GM21447 (cell line): ENCODE data around the gene ELOVL6.
"Not testable (repeated sequence)": the region's sequence is repeated elsewhere in the genome, so short reads cannot be mapped to it uniquely, and the experiment has no call there.

Experiments
- ATAC-seq: cut with Tn5 transposase; IDR thresholded peaks from one replicate; pipeline ENCODE4 v1.9.1; 2021; ENCODE audit not compliant: unreplicated experiment

The ELOVL6 gene

GRCh38 chr4:110078148-110078547 lies 120.3 kb downstream of the ELOVL6 start:
- not testable (repeated sequence) for ATAC-seq

DNA sequence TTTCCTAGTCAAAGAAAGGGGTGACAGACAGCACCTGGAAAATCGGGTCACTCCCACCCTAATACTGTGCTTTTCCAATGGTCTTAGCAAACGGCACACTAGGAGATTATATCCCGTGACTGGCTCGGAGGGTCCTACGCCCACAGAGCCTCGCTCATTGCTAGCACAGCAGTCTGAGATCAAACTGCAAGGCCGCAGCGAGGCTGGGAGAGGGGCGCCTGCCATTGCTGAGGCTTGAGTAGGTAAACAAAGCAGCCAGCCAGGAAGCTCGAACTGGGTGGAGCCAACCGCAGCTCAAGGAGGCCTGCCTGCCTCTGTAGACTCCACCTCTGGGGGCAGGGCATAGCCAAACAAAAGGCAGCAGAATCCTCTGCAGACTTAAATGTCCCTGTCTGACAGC lies 121.6 kb downstream of the ELOVL6 start:
- not testable (repeated sequence) for ATAC-seq

DNA sequence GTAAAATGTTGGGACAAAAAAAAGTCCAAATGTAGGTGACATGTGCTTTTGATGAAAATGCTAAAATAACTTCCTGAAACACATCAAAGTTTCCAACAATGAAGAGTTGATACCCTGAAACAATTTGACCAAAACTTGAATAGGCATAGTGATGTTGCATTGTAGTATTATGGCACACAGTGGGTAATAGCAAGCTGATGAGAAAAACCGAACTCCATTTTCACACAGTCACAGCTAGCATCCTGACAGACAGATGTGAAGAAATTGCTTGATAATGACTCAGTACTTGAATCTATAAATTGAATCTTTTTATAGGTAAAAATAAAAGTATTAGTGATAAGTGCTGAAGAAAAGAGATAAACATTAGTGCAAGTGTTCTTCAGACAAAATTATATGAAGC lies 122.5 kb downstream of the ELOVL6 start:
- ATAC-seq: no peak

DNA sequence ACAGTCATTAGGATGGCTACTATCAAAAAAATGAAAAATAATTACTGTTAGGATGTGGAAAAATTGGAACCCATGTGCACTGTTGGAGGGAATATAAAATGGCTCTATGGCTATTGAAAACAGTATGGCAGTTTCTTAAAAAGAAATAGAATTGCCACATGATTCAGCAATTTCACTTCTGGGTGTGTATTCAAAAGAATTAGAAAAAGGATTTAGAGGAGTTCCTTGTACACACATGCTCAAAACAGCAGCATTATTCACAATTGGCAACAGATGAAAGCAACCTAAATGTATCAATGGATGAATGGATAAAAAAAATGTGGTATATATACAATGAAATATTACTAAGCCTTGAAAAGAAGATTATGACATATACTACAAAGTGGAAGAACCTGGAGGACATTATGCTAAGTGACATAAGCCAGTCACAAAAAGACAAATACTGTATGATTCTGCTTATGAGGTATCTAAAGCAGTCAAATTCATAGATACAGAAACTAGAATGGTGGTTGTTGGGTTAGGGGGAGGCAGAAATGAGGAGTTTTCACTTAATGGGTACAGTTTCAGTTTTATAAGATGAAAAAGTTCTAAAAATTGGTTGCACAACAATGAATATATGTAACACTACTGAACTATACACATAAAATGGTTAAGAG lies 123.2 kb downstream of the ELOVL6 start:
- peak; percentile 73 for ATAC-seq

DNA sequence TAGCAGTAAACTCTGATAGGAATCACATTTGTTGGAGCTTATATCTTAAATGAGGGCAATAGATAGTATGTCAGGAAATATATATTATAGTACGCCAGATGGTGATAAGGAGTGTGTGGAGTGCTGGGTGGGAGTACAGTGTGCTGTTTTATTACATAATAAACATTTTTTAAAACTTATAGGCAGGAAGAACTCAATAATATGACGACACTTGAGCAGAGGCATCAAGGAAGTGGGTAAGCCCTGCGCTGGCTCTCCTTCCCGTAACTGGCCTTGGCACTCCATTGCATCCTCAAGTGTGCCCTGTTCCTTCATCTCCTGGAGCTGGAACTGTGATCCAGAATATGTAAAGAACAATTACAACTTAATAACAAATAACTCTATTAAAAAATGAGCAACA lies 123.8 kb downstream of the ELOVL6 start:
- no peak for ATAC-seq

GRCh38 chr4:110073053-110073845 lies 125.2 kb downstream of the ELOVL6 start:
- ATAC-seq: no peak

DNA sequence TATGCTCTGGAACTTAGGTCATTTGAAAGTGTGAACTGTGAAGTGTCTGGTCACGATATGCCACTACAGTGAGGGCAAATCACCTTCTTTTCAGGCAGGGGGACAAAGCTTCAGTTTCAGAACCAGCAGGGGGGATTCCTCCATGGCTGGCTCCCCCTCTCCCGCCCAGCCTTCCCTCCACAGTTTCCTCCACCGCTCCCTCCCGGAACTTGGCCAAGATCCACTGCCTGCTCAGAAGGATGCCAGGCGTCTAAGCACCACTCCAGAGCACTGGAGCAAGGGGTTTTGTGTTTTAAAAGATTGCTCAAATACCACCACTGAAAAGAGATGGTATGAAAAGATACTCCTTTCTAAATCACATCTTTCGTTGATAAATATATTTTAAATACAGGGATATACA lies 126.9 kb downstream of the ELOVL6 start:
- no peak for ATAC-seq

- no peak for ATAC-seq
Observed at GRCh38 chr4:110068248-110068647, 130.2 kb downstream of the ELOVL6 start.

DNA sequence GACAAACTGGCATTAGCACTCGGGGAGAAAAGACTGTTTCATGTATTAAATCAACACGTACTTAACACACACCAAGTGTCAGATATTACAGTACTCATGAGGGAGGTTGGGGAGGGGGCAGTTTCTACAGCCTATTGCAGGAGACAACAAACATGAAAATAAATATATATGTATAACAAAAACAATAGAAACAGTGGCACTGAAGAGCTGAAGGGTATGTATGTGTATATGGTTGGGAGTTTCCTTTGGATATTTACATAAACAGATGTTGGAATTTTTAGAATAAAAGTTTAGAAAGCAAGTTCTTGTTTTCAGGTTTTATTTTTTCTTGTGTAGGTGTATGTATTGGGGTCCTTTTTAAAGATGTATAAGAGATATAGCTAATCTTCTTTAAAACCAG lies 133.5 kb downstream of the ELOVL6 start:
- ATAC-seq: no peak

- no peak for ATAC-seq
Observed at GRCh38 chr4:110064295-110064694, 134.1 kb downstream of the ELOVL6 start.

- ATAC-seq: no peak
Observed at GRCh38 chr4:110062166-110062565, 136.2 kb downstream of the ELOVL6 start.

GRCh38 chr4:110061076-110061475 lies 137.3 kb downstream of the ELOVL6 start:
- ATAC-seq: no peak

GRCh38 chr4:110059556-110060191 lies 138.7 kb downstream of the ELOVL6 start:
- peak; percentile 86 for ATAC-seq

GRCh38 chr4:110058677-110059076 lies 139.7 kb downstream of the ELOVL6 start:
- ATAC-seq: no peak

- ATAC-seq: peak; percentile 67
Observed at GRCh38 chr4:110055158-110055768, 143.2 kb downstream of the ELOVL6 start.

GRCh38 chr4:110049951-110050925 lies 148.2 kb downstream of the ELOVL6 start:
- no peak for ATAC-seq

GRCh38 chr4:110046588-110047049 lies 151.8 kb downstream of the ELOVL6 start:
- no peak for ATAC-seq

DNA sequence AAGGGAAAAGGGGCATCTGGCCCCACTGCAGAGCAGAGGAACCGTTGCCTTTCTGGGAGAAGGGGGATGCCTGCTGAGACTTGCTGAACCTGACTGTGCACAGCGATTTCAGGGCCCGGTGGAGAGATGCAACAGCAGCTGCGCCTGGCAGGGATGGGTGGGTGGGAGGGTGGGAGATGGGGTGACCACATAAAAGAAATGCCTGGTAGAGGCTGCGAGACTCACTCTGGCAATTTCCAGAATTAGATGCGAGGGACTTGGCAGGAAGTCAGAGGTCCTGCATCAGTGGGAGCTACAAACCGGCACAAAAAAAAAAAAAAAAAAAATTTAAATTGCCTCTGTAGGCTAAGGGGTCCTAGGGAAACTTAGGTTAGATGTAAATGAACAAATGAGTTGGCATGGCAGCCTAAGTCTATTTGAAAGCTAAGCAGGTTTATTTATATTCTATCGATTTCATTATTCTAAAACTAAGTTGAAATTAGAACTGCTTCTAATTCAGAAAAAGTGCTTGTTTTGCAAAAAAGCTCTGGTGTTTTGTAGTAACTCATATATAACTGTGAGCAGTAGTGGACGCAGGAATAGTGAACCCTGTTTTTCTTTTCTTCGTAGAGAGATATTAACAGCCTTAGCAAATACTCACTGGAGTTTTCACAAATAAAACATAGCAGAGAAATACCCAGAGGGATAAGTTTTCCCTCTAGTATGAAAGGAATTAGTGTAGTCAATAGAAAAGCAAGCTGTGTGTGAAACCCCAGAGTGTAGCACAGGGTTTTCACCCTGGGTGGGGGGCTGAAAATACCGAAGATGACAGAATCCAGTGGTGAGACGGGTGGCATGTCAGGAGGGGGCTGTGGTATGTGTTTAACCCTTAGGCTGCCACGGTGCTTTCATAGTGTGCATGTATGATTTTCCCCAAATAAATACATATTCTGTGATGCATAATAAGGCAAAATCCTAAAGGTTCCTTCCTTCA lies 155.6 kb downstream of the ELOVL6 start:
- no peak for ATAC-seq

DNA sequence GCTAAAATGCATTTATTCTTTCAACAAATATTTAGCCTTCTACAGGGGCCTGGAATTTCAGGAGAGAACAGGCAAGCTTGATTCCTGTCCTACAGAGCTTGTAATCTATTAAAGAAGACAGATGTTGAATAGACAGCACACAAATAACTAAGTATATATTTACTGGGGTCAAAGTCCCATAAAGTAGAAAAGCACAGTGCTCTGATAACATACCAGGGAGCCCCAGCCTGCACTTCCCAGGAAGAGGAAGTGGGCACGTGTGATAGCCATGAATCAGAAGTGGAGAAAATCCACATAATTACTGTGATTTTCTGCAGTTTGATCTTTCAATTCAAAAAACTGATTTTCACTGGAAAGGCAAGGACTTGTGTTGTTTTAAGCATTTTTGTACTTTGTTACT lies 156.7 kb downstream of the ELOVL6 start:
- ATAC-seq: no peak
